GM18861 (cell line): ENCODE measurements around the gene BAG5.
"Not testable (repeated sequence)": the region's sequence is repeated elsewhere in the genome, so short reads cannot be mapped to it uniquely, and the experiment has no call there.

Source experiments
- ATAC-seq: cut with Tn5 transposase; IDR thresholded peaks from one replicate; pipeline ENCODE4 v1.9.1; 2021; ENCODE audit not compliant: unreplicated experiment

BAG5 gene

DNA sequence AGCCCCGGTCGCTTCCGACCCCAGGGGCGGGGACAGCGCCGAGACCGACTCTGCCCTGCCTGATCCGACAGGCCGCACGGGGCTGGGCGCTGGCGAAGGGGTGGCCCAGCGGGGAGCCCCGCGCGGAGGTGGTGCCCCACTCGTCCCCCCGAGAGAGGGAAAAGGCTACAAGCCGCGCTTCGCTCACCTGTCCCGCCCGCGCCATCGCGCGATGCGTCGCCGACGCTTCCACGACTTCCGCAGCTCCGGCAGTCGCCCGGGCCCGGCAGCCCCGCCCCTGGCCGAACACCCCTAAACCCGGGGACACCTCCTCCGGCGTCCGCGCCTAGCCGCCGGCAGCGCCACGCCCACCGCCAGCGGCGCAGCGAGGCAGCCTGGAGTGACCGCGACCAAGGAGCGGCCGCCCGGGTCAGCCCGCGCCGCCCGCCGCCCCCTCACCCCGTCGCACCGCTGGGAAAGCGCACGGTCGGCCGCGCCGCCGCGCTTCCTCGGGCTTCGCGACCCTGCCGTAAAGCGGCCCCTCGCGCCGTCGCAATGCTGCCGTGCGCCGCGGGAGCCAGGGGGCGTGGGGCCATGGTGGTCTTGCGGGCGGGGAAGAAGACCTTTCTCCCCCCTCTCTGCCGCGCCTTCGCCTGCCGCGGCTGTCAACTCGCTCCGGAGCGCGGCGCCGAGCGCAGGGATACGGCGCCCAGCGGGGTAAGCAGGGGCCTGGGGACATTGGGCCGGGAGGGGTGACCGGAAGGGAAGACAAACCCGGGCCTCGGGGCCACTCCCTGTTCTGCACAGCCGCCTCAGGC is at the start of gene BAG5, which contains the start of gene COA8:
Gene BAG5, minus strand, starts transcription at position 229 of the 797 bp plus-strand sequence. CDS start 1,493 bp downstream, outside the sequence.
Gene COA8, plus strand, starts transcription at position 532 of the 797 bp plus-strand sequence. Its CDS starts 42 bp downstream, at position 574.
- peak; percentile 73 for ATAC-seq

GRCh38 chr14:103611215-103611614 is 48.8 kb upstream of the BAG5 start:
- no peak for ATAC-seq

DNA sequence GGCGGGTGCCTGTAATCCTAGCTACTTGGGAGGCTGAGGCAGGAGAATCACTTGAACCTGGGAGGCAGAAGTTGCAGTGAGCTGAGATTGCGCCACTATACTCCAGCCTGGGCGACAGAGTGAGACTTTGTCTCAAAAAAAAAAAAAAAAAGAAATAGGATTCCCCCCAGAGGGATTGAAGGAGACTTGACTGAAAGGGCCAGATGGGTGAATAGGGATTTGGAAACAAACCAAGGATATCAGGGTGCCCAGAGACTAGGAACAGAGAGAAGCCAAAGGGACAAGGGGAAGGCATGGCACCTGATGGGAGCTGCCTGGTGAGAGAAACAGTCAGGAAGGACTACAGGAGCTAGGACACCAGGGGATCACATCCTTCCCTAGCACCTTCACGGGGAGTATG is 46.6 kb upstream of the BAG5 start:
- not testable (repeated sequence) for ATAC-seq

GRCh38 chr14:103607822-103608221 is 45.4 kb upstream of the BAG5 start:
- no peak for ATAC-seq

DNA sequence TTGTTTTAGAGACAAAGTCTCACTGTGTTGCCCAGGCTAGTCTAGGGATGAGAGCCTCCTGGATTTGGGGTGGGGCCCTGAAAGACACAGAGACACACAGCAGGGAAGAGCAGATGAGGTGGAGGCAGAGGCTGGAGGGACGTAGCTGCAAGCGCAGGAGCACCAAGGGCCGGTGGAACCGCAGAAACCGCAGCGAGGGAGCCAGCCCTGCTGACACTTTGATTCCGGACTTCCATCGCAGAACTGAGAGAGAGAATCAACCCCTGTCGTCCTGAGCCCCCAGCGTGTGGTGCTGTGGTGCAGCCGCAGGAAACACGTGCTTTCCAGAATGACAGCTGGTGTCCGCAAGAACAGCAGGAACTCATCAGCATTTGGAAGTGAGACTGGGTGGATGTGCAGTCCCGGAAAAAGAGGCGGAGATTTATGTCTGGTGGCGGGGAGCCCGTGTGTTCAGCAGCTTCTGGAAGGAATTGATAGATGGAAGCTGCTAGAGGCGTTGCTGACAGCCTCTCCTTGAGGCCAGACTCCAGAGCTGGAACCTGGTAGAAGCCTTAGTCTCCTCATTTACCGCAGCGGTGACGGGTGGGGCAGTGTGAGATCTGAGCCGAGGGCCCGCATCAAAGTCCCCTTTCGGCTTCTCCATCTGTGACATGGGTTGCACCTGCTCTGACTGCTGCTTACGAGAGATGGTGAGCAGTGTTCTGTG is 44.7 kb upstream of the BAG5 start:
- no peak for ATAC-seq

DNA sequence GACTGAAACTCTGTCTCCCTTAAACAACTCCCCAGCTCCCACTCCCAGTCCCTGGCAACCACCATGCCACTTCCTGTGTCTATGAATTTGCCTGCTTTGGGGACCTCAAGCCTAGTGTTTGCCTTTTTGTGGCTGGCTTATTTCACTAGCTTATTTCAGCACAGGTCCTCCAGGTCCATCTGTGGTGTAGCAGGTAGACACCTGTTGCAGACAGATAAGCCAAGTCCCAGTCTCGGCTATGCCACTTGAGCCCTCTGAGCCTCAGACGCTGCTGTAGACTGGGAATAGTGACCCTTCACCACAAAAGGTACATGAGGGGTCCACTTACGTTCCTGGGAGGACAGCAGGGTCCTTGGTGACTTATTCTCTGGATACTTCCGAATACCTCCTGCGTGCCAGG is 42.2 kb upstream of the BAG5 start:
- ATAC-seq, result no peak

- no peak for ATAC-seq
Observed at GRCh38 chr14:103600503-103600902, 38.0 kb upstream of the BAG5 start.

- no peak for ATAC-seq
Observed at GRCh38 chr14:103597623-103598377, 35.3 kb upstream of the BAG5 start.

DNA sequence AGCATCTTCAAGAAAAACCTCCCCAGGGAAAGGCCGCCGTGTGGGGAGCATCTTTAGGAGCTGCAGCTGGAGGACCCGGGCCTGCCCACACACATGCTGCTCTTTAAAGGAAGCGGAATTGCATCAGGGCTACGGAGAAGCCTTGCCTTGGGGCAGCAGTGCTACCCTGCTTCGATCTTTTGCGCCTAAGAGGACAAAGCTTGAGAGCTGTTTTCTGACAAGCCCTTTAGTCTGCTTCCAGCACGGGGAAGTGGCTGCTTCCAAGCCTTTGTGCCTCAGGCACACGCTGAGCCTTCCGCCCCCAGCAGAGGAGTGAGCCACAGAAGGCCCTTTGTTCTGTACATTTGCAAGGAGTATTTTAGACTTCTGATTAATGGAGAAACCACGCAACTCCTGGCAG is 31.8 kb upstream of the BAG5 start:
- ATAC-seq, result no peak

DNA sequence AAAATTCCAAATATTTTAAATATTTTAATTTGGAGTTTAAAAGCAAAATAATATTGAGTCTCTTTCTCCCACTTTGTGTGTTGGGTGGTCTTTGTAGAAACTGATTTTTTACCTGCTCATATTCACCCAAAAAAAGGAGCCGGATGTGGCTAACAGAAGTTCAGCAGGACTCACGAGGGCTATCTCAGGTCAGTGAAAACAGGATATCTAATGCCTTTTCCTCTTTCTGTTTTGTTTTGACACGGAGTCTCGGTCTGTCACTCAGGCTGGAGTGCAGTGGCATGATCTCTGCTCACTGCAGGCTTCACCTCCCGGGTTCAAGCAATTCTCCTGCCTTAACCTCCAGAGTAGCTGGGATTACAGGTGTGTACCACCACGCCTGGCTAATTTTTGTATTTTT is 31.1 kb upstream of the BAG5 start:
- peak; percentile 90 for ATAC-seq

DNA sequence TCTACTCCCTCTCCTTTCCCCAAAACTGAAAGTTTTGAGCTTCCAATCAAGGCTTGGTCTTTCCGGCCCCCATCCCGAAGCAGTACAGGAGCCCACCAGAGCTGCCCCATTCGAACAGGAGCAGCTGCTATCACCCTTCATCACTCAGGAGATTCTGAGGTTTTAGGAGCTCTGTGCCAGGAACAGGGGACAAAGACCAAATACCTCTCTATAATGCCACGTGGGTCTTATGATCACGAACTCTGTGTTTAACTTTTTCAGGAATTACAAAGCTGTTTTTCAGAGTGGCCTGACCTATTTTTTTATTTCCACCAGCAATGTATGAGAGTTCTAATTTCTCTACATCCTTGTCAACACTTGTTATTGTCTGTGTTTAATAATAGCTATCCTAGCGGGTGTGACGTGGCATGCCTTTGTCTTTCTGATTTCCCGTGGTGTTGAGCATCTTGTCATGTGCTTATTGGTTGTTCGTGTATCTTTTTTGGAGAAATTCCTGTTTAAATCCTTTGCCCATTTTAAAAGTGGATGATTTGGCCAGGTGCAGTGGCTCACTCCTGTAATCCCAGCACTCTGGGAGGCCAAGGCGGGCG is 22.0 kb upstream of the BAG5 start:
- ATAC-seq, result no peak

DNA sequence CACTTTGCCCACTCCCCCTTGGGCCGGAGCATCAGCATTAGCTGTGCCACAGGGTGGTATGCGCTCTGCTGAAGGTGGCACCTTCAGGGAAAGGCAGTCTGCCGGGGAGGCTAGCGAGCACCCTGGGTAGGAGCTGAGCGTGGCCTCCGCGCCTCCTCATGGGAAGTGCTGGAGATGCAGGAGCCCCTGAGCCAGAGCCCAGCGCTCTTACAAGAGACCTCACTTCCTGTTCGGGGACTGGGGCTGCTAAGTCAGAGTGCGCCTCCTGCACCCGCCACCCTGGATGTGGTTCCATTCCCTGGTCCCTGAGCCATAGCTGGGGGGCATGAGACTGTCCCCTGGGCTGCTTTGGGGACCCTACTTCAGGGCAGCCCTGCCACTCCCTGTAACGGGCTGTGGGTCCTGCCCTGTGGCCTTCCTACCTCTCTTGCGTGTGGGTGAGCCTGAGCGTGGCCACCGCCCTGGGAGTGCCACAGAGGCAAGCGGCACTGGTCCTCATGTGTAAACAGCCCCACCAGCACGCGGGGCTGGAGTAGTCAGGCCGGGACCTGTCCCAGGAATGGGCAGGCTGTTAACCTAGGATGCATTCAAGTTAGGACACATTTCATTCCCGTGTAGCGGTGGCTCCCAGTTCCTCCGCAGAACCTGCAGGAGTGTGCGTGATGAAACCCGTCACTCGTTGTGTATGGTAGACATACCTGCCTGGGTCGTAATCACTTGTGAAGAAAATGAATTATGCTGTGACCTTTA is 19.7 kb upstream of the BAG5 start:
- no peak for ATAC-seq

DNA sequence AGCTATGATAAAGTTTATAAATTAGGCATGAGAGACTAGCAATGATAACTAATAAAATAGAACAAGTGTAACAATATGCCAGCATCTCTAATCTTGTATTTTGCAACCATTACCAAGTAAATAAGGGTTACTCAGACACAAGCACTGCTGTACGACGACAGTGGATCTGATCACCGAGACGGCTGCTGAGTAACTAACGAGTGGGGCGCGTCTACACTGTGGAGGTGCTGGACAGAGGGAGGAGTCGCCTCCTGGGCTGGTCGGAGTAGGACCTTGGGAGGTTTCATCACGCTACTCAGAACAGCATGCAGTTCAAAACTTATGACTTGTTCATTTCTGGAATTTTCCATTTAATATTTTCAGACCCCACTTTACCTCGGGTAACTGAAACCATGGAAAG is 18.7 kb upstream of the BAG5 start:
- ATAC-seq, result no peak

- no peak for ATAC-seq
Observed at GRCh38 chr14:103578401-103579075, 16.1 kb upstream of the BAG5 start.

DNA sequence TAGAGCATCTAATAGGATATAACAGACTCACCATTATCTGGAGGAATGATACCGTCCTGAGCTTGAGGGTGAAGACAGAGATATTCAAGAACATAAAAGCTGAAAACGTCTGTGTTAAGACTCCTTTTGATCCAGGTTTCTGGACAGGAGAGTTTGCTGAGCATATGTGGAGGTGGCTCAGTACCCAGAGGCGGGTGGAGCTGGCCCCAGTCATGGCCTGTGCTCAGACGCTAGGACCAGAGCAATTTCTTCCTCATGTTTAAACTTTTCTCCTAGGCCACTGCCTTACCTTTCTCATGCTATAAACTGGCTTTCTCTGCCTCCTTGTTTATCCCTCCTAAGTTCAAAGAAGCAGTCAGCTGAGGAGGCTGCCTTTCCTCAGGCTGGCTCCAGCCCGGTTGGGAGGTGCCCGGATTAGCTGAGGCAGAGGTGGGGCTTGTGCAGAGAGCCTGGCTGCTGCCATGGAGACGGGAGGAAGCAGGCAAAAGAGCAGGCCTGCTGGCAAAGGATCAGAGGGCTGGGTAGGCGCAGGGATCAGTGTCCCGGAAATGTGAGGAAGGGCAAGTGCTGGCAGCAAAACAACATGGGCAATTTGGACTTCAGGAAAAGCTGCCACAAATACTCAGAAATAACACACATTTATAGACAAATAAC is 14.0 kb upstream of the BAG5 start:
- no peak for ATAC-seq

DNA sequence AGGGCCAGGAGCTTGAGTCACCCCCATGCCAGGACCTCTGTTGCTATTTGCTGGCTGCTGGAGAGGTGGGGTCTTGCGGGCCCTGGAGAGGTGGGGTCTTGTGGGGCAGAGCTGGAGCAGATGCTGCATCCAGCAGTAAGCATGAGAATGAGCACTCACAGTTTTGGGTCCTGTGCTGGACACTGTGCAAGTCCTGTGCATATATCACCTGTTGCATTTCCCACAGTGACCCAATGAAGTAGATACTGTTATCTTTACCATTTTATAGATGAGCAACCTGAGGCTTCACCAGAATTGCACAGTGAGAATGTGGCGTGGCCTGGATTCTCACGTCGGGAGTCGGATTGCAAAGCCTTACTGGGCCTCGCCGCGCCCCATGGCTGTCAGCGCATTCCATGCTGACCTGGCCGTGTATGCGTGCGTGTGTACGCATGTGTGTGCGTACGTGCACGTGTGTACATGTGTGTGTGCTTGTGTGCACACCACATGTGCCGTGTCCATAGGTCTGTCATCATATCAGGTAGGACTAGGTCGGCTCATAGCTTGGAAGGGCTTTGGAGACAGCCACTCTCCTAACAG is 12.3 kb upstream of the BAG5 start:
- ATAC-seq, result no peak

DNA sequence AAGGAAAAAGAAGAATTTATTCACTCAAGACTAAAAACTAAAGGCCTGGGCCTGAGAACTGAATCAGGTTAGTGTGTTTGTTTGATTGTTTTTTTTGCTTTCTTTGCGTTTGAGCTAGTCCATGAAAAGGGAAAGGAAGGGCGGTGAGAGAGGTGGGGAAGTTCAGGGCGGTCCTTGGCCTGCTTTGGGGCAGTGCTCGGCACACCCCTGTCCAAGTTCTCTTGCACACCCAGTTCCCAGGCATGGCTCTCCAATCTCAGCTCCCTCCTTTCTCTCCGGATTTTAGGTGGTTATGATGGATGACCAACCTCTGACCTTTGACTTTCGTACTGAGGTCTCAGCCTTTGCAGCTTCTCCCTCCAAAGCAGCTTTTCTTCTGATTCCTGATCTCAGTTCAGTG is 11.6 kb upstream of the BAG5 start:
- ATAC-seq, result no peak

GRCh38 chr14:103569408-103569807 is 7.0 kb upstream of the BAG5 start:
- no peak for ATAC-seq

DNA sequence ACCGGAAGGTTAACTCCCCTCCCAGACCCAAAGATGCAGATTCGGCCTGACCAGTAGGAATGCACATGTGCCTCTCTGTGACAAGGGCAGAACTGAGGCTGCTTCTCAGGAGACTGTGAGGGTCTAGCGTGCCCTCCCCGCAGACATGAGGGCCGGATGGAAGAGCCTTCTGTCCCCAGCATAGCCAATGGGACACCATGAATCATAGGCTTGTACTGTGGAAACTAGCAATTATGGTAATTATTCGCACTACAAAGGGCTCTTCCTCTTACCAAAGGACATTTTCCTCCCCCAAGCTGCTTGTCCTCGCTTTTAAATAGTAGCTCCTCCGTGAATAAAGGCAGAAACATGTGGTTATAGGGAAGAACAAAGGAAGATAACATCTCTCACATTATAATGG is 6.5 kb upstream of the BAG5 start:
- no peak for ATAC-seq
